IMR-90 (cell line): ENCODE data around the gene TAS2R1. TPM values are rescaled to one million over a fixed set of nuclear protein-coding genes. Genes with fewer than 3 reads are reported as not detected.

Source experiments
- ATAC-seq: fragments of 200-7000 bp; cut with Tn5 transposase; 2 replicates; pipeline ENCODE4 v1.9.1; 2020; ENCODE audit warnings: low read depth, mild to moderate bottlenecking, moderate library complexity
- BruUV-seq: library from RNA; stranded (reverse); fragments of 400-500 nt; replicated peaks from 2 replicates; lab custom pipeline; 2021; lab: Mats Ljungman, UMichigan
- CTCF ChIA-PET: fragments of 300-600 bp; formaldehyde crosslinking; extraction: SDS; loops from one replicate; lab custom pipeline; 2021; ENCODE audit warnings: antibody characterized with exemption; lab: Yijun Ruan, JAX
- POLR2A ChIA-PET: fragments of 300-600 bp; sonication (Branson Sonifier 250); formaldehyde crosslinking; loops from one replicate; lab custom pipeline; 2022; ENCODE audit warnings: antibody characterized with exemption; ENCODE audit not compliant: unreplicated experiment; lab: Charles Lee
- DNase-seq: peaks from one replicate; pipeline ENCODE4 v3.0.0; 2013
- H2AFZ ChIP-seq: replicated peaks from 2 replicates; pipeline ENCODE3; 2013; ENCODE audit warnings: low read length, mild to moderate bottlenecking; ENCODE audit not compliant: poor library complexity
- H2AK5ac ChIP-seq: 2 replicates; pipeline ENCODE4 v1.6.1; 2013; ENCODE audit warnings: low read depth, low read length, inconsistent platforms
- H2AK9ac ChIP-seq: replicated peaks from 2 replicates; pipeline ENCODE3; 2013; ENCODE audit warnings: mild to moderate bottlenecking, low read depth, low read length, moderate library complexity; ENCODE audit not compliant: poor library complexity
- H2BK120ac ChIP-seq: 2 replicates; pipeline ENCODE4 v1.6.1; 2013; ENCODE audit warnings: low read depth, low read length, inconsistent platforms
- H2BK15ac ChIP-seq: 3 replicates; pipeline ENCODE4 v1.6.1; 2013; ENCODE audit warnings: low read depth, low read length, inconsistent platforms
- H2BK20ac ChIP-seq: 2 replicates; pipeline ENCODE4 v1.6.1; 2013; ENCODE audit warnings: low read depth, mild to moderate bottlenecking, inconsistent platforms, low read length, moderate library complexity
- H2BK5ac ChIP-seq: 2 replicates; pipeline ENCODE4 v1.6.1; 2013; ENCODE audit warnings: mild to moderate bottlenecking, low read depth, low read length, inconsistent platforms; ENCODE audit not compliant: poor library complexity, severe bottlenecking
- H3K14ac ChIP-seq: replicated peaks from 2 replicates; pipeline ENCODE4 v1.6.1; 2013; ENCODE audit warnings: low read depth, low read length, inconsistent platforms
- H3K18ac ChIP-seq: 2 replicates; pipeline ENCODE4 v1.6.1; 2013; ENCODE audit warnings: low read depth, low read length, control low read depth
- H3K23ac ChIP-seq: 2 replicates; pipeline ENCODE4 v1.6.1; 2013; ENCODE audit warnings: low read depth, low read length, inconsistent platforms
- H3K27ac ChIP-seq: 2 replicates; pipeline ENCODE4 v1.5.1; 2013; ENCODE audit warnings: mild to moderate bottlenecking, control low read depth, low read length; ENCODE audit not compliant: insufficient read depth
- H3K27me3 ChIP-seq: 2 replicates; pipeline ENCODE4 v1.6.1; 2013; ENCODE audit warnings: low read length; ENCODE audit not compliant: control insufficient read depth, insufficient read depth
- H3K36me3 ChIP-seq: 2 replicates; pipeline ENCODE4 v1.6.1; 2013; ENCODE audit warnings: low read length, mixed read lengths; ENCODE audit not compliant: control insufficient read depth, insufficient read depth
- H3K4ac ChIP-seq: 2 replicates; pipeline ENCODE4 v1.6.1; 2013; ENCODE audit warnings: low read depth, low read length, inconsistent platforms
- H3K4me1 ChIP-seq: 2 replicates; pipeline ENCODE4 v1.6.1; 2013; ENCODE audit warnings: low read length, mixed read lengths; ENCODE audit not compliant: control insufficient read depth, insufficient read depth
- H3K4me2 ChIP-seq: 2 replicates; pipeline ENCODE4 v1.6.1; 2013; ENCODE audit warnings: low read depth, mild to moderate bottlenecking, control low read depth, low read length, moderate library complexity
- H3K4me3 ChIP-seq: 2 replicates; pipeline ENCODE4 v1.5.1; 2013; ENCODE audit warnings: low read depth, mild to moderate bottlenecking, control low read depth, low read length, moderate library complexity; ENCODE audit not compliant: insufficient read depth
- H3K56ac ChIP-seq: 2 replicates; pipeline ENCODE4 v1.6.1; 2013; ENCODE audit warnings: low read length, inconsistent platforms; ENCODE audit not compliant: insufficient read depth; ENCODE audit errors: extremely low read depth
- H3K79me1 ChIP-seq, 2 experiments: 2 replicates each; pipeline ENCODE4 v1.6.1; 2013; ENCODE audit warnings: low read length in 2 of 2, inconsistent platforms in 1 of 2, low read depth in 1 of 2
- H3K9ac ChIP-seq: 2 replicates; pipeline ENCODE4 v1.6.1; 2013; ENCODE audit warnings: low read depth, low read length, control low read depth
- H3K9me1 ChIP-seq: 2 replicates; pipeline ENCODE4 v1.6.1; 2013; ENCODE audit warnings: low read length, inconsistent platforms; ENCODE audit not compliant: insufficient read depth
- H3K9me3 ChIP-seq: 2 replicates; pipeline ENCODE4 v1.6.1; 2013; ENCODE audit warnings: low read length; ENCODE audit not compliant: control insufficient read depth, insufficient read depth
- H4K20me1 ChIP-seq: 2 replicates; pipeline ENCODE4 v1.6.1; 2013; ENCODE audit warnings: low read length, inconsistent platforms; ENCODE audit not compliant: insufficient read depth
- H4K5ac ChIP-seq: 2 replicates; pipeline ENCODE4 v1.6.1; 2013; ENCODE audit warnings: mild to moderate bottlenecking, low read depth, low read length, control low read depth
- H4K8ac ChIP-seq, 2 experiments: 2 replicates each; pipeline ENCODE4 v1.6.1; 2013; ENCODE audit warnings: low read depth in 2 of 2, low read length in 2 of 2, control low read depth in 1 of 2, inconsistent platforms in 1 of 2
- H4K91ac ChIP-seq: 2 replicates; pipeline ENCODE4 v1.6.1; 2013; ENCODE audit warnings: low read depth, low read length, inconsistent platforms; ENCODE audit not compliant: insufficient read depth
- BHLHE40 ChIP-seq: fragments of 150-350 bp; IDR thresholded peaks from 2 replicates; pipeline ENCODE4 v1.6.1; 2016; ENCODE audit warnings: mild to moderate bottlenecking, low read depth, low read length
- CEBPB ChIP-seq: IDR thresholded peaks from 2 replicates; pipeline ENCODE4 v1.6.1; 2012; ENCODE audit warnings: low read depth, low read length, improper control_type of control experiment
- CHD1 ChIP-seq: IDR thresholded peaks from 2 replicates; pipeline ENCODE4 v1.6.1; 2012; ENCODE audit warnings: low read depth, low read length, improper control_type of control experiment
- FOS ChIP-seq: fragments of 150-350 bp; IDR thresholded peaks from 2 replicates; pipeline ENCODE4 v1.6.1; 2016; ENCODE audit warnings: low read depth, low read length
- MAFK ChIP-seq: IDR thresholded peaks from 2 replicates; pipeline ENCODE4 v1.6.1; 2012; ENCODE audit warnings: low read depth, low read length, improper control_type of control experiment
- MXI1 ChIP-seq: IDR thresholded peaks from 2 replicates; pipeline ENCODE4 v1.6.1; 2012; ENCODE audit warnings: low read depth, mild to moderate bottlenecking, low read length, moderate library complexity, borderline replicate concordance
- RAD21 ChIP-seq: IDR thresholded peaks from 2 replicates; pipeline ENCODE4 v1.6.1; 2012; ENCODE audit warnings: low read length, improper control_type of control experiment
- RFX5 ChIP-seq: IDR thresholded peaks from 2 replicates; pipeline ENCODE4 v1.8.0; 2012; ENCODE audit warnings: low read depth, mild to moderate bottlenecking, low read length, moderate library complexity
- SMC3 ChIP-seq: fragments of 150-350 bp; IDR thresholded peaks from 2 replicates; pipeline ENCODE4 v1.6.1; 2016; ENCODE audit warnings: low read depth, mild to moderate bottlenecking, antibody characterized with exemption, low read length, moderate library complexity
- WGBS, 2 experiments: methylation state at CpG; one replicate each; pipeline versions ENCODE4 v1.1.5 to v1.1.7; 2013; ENCODE audit warnings: missing lambda C conversion rate in 2 of 2; ENCODE audit not compliant: insufficient read length in 1 of 2; ENCODE audit errors: extremely low coverage in 2 of 2; 5-methylcytosine and 5-hydroxymethylcytosine counted together
- dilution Hi-C: fragments of 300-500 bp; cut with HindIII; formaldehyde crosslinking; loops from one replicate; pipeline ENCODE4 v1.14.3; 2018; ENCODE audit warnings: low sequenced_read_pairs; ENCODE audit not compliant: unreplicated experiment
- in situ Hi-C: fragments of 300-500 bp; cut with MboI; formaldehyde crosslinking; loops from 3 replicates; pipeline ENCODE4 v1.14.3; 2019; ENCODE audit warnings: low sequenced_read_pairs, inconsistent platforms, mixed read lengths
- intact Hi-C: fragments of 100-400 bp; cut with micrococcal nuclease; formaldehyde crosslinking; loops from 2 replicates; pipeline ENCODE4 v1.10.0; 2022
- polyA plus RNA-seq, 3 experiments: library from polyadenylated mRNA; depleted of rRNA; stranded (reverse); fragments of >200 nt; gene quantifications; 2 replicates each; pipeline ENCODE4 v1.2.3, GENCODE V29; 2012; ENCODE audit warnings: low replicate concordance in 1 of 3
- total RNA-seq: library from RNA; depleted of rRNA; stranded (reverse); fragments of >200 nt; gene quantifications from 2 replicates; pipeline ENCODE4 v1.2.3, GENCODE V29; 2012
- TF ChIP-seq, protein P1 (sequence below): conservative IDR thresholded peaks from 2 replicates; pipeline ENCODE4 v1.5.1; 2012; ENCODE audit warnings: mild to moderate bottlenecking, low read depth, low read length, improper control_type of control experiment
- TF ChIP-seq, protein P2 (sequence below): fragments of 150-350 bp; IDR thresholded peaks from 2 replicates; pipeline ENCODE4 v1.6.1; 2016; ENCODE audit warnings: low read depth, mild to moderate bottlenecking, low read length, moderate library complexity, borderline replicate concordance
- TF ChIP-seq, protein P3 (sequence below): fragments of 150-350 bp; IDR thresholded peaks from 2 replicates; pipeline ENCODE4 v1.6.1; 2017; ENCODE audit warnings: mild to moderate bottlenecking, antibody characterized with exemption, low read length, low read depth

The TAS2R1 gene
- total and polyA plus RNA-seq, 2 of the 4 experiments (the other 2 are of a cell fraction): not detected

DNA sequence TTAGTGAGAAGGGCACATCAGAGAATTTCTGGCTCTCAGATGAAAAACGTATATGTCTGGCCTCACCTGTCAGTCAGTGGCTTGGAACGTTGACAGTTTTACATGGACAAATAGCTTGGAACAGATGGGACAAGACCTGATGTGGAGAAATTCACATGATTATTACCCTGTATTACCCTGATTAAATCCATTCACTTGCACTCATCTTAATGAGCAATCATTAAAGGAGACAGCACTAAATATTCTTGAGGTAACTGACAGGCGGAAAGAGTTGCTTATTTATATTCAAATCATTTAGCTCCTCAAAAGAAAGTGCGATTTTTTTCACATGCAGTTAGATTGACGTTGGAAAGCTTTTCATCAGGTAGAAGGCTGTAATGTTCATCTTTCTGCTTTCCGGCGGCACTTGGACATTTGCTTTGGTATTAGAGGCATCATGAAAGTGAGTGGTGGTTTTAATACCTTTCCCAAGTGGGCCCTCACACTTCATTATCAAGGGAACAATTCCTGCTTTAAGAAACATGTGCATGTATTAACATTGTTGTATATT is 11.7 kb upstream of the TAS2R1 start:
- H2AK9ac ChIP-seq: no peak overlapping the region
- no CpG with 5 or more reads among the region's 7 CpGs for WGBS, 2 experiments
- no peak overlapping the region for H4K91ac ChIP-seq
- TF ChIP-seq, protein P1, sequence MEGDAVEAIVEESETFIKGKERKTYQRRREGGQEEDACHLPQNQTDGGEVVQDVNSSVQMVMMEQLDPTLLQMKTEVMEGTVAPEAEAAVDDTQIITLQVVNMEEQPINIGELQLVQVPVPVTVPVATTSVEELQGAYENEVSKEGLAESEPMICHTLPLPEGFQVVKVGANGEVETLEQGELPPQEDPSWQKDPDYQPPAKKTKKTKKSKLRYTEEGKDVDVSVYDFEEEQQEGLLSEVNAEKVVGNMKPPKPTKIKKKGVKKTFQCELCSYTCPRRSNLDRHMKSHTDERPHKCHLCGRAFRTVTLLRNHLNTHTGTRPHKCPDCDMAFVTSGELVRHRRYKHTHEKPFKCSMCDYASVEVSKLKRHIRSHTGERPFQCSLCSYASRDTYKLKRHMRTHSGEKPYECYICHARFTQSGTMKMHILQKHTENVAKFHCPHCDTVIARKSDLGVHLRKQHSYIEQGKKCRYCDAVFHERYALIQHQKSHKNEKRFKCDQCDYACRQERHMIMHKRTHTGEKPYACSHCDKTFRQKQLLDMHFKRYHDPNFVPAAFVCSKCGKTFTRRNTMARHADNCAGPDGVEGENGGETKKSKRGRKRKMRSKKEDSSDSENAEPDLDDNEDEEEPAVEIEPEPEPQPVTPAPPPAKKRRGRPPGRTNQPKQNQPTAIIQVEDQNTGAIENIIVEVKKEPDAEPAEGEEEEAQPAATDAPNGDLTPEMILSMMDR: no peak
- TF ChIP-seq CEBPB: no peak
- no peak for TF ChIP-seq RFX5
- TF ChIP-seq BHLHE40: no peak
- TF ChIP-seq, protein P2, sequence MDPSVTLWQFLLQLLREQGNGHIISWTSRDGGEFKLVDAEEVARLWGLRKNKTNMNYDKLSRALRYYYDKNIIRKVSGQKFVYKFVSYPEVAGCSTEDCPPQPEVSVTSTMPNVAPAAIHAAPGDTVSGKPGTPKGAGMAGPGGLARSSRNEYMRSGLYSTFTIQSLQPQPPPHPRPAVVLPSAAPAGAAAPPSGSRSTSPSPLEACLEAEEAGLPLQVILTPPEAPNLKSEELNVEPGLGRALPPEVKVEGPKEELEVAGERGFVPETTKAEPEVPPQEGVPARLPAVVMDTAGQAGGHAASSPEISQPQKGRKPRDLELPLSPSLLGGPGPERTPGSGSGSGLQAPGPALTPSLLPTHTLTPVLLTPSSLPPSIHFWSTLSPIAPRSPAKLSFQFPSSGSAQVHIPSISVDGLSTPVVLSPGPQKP: no peak
- no peak for TF ChIP-seq RAD21
- no peak for TF ChIP-seq CHD1
- TF ChIP-seq MAFK: no peak
- TF ChIP-seq SMC3: no peak
- TF ChIP-seq FOS: no peak
- TF ChIP-seq, protein P3, sequence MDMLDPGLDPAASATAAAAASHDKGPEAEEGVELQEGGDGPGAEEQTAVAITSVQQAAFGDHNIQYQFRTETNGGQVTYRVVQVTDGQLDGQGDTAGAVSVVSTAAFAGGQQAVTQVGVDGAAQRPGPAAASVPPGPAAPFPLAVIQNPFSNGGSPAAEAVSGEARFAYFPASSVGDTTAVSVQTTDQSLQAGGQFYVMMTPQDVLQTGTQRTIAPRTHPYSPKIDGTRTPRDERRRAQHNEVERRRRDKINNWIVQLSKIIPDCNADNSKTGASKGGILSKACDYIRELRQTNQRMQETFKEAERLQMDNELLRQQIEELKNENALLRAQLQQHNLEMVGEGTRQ: no peak
- TF ChIP-seq MXI1: no peak
- no peaks in the 10 kb centered on the region for H3K9me1 ChIP-seq
- no peak overlapping the region for H2AFZ ChIP-seq
- no peak overlapping the region for H3K4me3 ChIP-seq
- no peak overlapping the region for H2BK20ac ChIP-seq
- H3K36me3 ChIP-seq: no peaks in the 10 kb centered on the region
- in situ Hi-C loops: no loop called here
- POLR2A ChIA-PET: interaction anchor here (0.6 kb wide), 1 partner anchor 12 kb away, joined by 7 read pairs; no protein-coding TSS in a partner anchor
- H3K56ac ChIP-seq: no peak overlapping the region
- ATAC-seq (no peak), DNase-seq (no peak)
- H3K4me2 ChIP-seq: no peak overlapping the region
- no peak overlapping the region for H3K18ac ChIP-seq
- H2AK5ac ChIP-seq: no peak overlapping the region
- no peak overlapping the region for H2BK15ac ChIP-seq
- no peak overlapping the region for H3K23ac ChIP-seq
- peaks cover 14% of the 10 kb centered on the region for H3K9me3 ChIP-seq
- no peak overlapping the region for H4K8ac ChIP-seq
- no peak overlapping the region for H2BK5ac ChIP-seq
- H3K4me1 ChIP-seq: no peaks in the 10 kb centered on the region
- H3K27me3 ChIP-seq: 0 out of 2 replicates have a peak, but pooled peaks cover 1% of the 10 kb centered on the region
- dilution Hi-C loops: no loop called here
- no peak overlapping the region for H2BK120ac ChIP-seq
- no peaks in the 10 kb centered on the region for H4K20me1 ChIP-seq
- no peak overlapping the region for H3K27ac ChIP-seq
- H3K79me1 ChIP-seq: no peaks in the 10 kb centered on the region
- no peak overlapping the region for H3K14ac ChIP-seq
- BruUV-seq: no TSS peak
- CTCF ChIA-PET: no interaction called here
- no peak overlapping the region for H4K5ac ChIP-seq
- no peak overlapping the region for H3K9ac ChIP-seq
- intact Hi-C loops: no loop called here
- H3K4ac ChIP-seq: no peak overlapping the region
